ENCODE data around the gene SDC3.

- TF ChIP-seq TAF1 (IDR thresholded peaks at IDR 0.05; ENCODE audit: low read depth) (no peak), TEAD4 (IDR thresholded peaks at IDR 0.05) (no peak), REST (IDR thresholded peaks at IDR 0.05; ENCODE audit: low read depth) (no peak), EP300 (IDR thresholded peaks at IDR 0.05; ENCODE audit: borderline replicate concordance) (no peak), TCF12 (IDR thresholded peaks at IDR 0.05; ENCODE audit: low read depth) (no peak), RAD21 (IDR thresholded peaks at IDR 0.05; ENCODE audit: low read depth) (no peak), NFIC (IDR thresholded peaks at IDR 0.05) (no peak), USF1 (IDR thresholded peaks at IDR 0.05) (no peak), YY1 (IDR thresholded peaks at IDR 0.05; ENCODE audit: low read depth) (no peak), CEBPB (IDR thresholded peaks at IDR 0.05) (no peak)
- TF ChIP-seq, protein P1, sequence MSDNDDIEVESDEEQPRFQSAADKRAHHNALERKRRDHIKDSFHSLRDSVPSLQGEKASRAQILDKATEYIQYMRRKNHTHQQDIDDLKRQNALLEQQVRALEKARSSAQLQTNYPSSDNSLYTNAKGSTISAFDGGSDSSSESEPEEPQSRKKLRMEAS (IDR thresholded peaks at IDR 0.05): no peak
Measured at GRCh38 chr1:30822966-30823581, 85.5 kb downstream of the SDC3 start.

Data from Ishikawa (cell line).